Transverse colon (tissue), 4 donors: ENCODE data around the gene PCDHGA12. TPM values are rescaled to one million over a fixed set of nuclear protein-coding genes. Genes with fewer than 3 reads are reported as not detected.
A peak's percentile ranks its signal among the peaks of the same experiment; 100 is the strongest.

Experiments used
- DNase-seq: peaks from one replicate; pipeline ENCODE4 v3.0.0-alpha.2; 2019
- H3K27ac ChIP-seq, 4 donors: fragments of 200-600 bp; sonication (generic); 2 replicates each; pipeline ENCODE4 v1.5.1; 2016 to 2018; ENCODE audit warnings: inconsistent platforms in 4 of 4
- H3K27me3 ChIP-seq: fragments of 200-600 bp; sonication (generic); 2 replicates; pipeline ENCODE4 v1.5.1; 2017; ENCODE audit warnings: inconsistent platforms
- H3K36me3 ChIP-seq, 4 donors: fragments of 200-600 bp; sonication (generic); 2 replicates each; pipeline ENCODE4 v1.5.1; 2017 to 2019; ENCODE audit warnings: inconsistent platforms in 4 of 4
- H3K4me1 ChIP-seq, 4 donors: fragments of 200-600 bp; sonication (generic); 2 replicates each; pipeline ENCODE4 v1.5.1; 2017 to 2020; ENCODE audit warnings: inconsistent platforms in 4 of 4
- H3K4me3 ChIP-seq, 4 donors: fragments of 200-600 bp; sonication (generic); 1 replicate in 1 of 4; 2 replicates in 3 of 4; pipeline versions ENCODE4 v1.5.1 to v1.6.1; 2017 to 2019; ENCODE audit warnings: inconsistent platforms in 4 of 4
- H3K9me3 ChIP-seq, 2 donors: fragments of 200-600 bp; sonication (generic); 2 replicates each; pipeline ENCODE4 v1.5.1; 2017 to 2019; ENCODE audit warnings: inconsistent platforms in 2 of 2
- CTCF ChIP-seq, 5 experiments: fragments of 200-600 bp in 3 of 5; fragments of 450-650 bp in 2 of 5; sonication (generic) in 3 of 5; IDR thresholded peaks; 1 replicate in 2 of 5; 2 replicates in 3 of 5; pipeline ENCODE4 v1.5.1; 2016 to 2017; ENCODE audit warnings: antibody characterized with exemption in 5 of 5, inconsistent platforms in 3 of 5, mild to moderate bottlenecking in 2 of 5, moderate library complexity in 1 of 5
- EP300 ChIP-seq: sonication (generic); formaldehyde crosslinking; IDR thresholded peaks from one replicate; pipeline ENCODE4 v1.6.1; 2017; ENCODE audit warnings: antibody characterized with exemption, low read depth
- POLR2A ChIP-seq: fragments of 450-650 bp; IDR thresholded peaks from one replicate; pipeline ENCODE4 v1.6.1; 2016; ENCODE audit warnings: antibody characterized with exemption, mild to moderate bottlenecking, moderate library complexity
- POLR2AphosphoS5 ChIP-seq, 3 donors: sonication (generic); formaldehyde crosslinking; IDR thresholded peaks; one replicate each; pipeline ENCODE4 v1.6.1; 2016; ENCODE audit warnings: antibody characterized with exemption in 3 of 3
- WGBS, 2 donors: methylation state at CpG; one replicate each; pipeline ENCODE4 v1.1.5; 2018; ENCODE audit warnings: low coverage in 1 of 2; 5-methylcytosine and 5-hydroxymethylcytosine counted together
- in situ Hi-C, 4 donors: fragments of 200-750 bp; cut with MboI; loops; one replicate each; pipeline versions ENCODE4 v1.15.0 to v1.15.1; 2017; ENCODE audit warnings: low sequenced_read_pairs in 3 of 4, low pct_ligation_motif_present in 1 of 4, low pct_unique_long_range_greater_than_20kb in 1 of 4
- intact Hi-C: fragments of 100-400 bp; cut with DNase I; formaldehyde crosslinking; loops from one replicate; pipeline ENCODE4 v1.15.1; 2023; ENCODE audit warnings: low total_unique reads
- total RNA-seq, 4 donors: library from RNA; depleted of rRNA; stranded (reverse); fragments of >200 nt; gene quantifications; one replicate each; pipeline ENCODE4 v1.1.0, GENCODE V29; 2016

The PCDHGA12 gene
- total RNA-seq, 4 donors from 2014 or later = 1.6 to 14.2 (median 4.8) TPM

GRCh38 chr5:141409598-141410306, 20.6 kb upstream of the PCDHGA12 start:
- DNase-seq = no peak
- Histone ChIP-seq H3K36me3 (no peaks in the 10 kb centered on the region), H3K27me3 (peaks cover 23% of the 10 kb centered on the region), H3K4me1 (no peaks in the 10 kb centered on the region), H3K4me3 (no peak overlapping the region), H3K27ac (no peak overlapping the region), H3K9me3 (peaks cover 50 to 94% of the 10 kb centered on the region in 2 donors)
- WGBS, 2 donors = 42 to 66% methylated on average over 4 to 51 of the region's 64 CpGs
- no peak for TF ChIP-seq POLR2AphosphoS5 (IDR thresholded peaks at IDR 0.05)
- no peak for TF ChIP-seq POLR2A
- no peak for TF ChIP-seq EP300
- no peak for TF ChIP-seq CTCF (IDR thresholded peaks at IDR 0.05)
- intact Hi-C loops = loop anchor here (10.0 kb wide), 2 partner anchors 115 to 155 kb away; no protein-coding TSS in a partner anchor
- in situ Hi-C loops = loop anchor here in 2 of 4 donors (10.0 kb wide), 2 partner anchors 145 to 155 kb away; no protein-coding TSS in a partner anchor

GRCh38 chr5:141411575-141411974, 18.7 kb upstream of the PCDHGA12 start:
- WGBS, 2 donors = 62 to 76% methylated on average over 3 of the region's 3 CpGs
- no peaks in the 10 kb centered on the region for H3K4me1 ChIP-seq

GRCh38 chr5:141412854-141413539, 17.3 kb upstream of the PCDHGA12 start, which contains the start of gene PCDHGA10:
Gene PCDHGA10, plus strand, starts transcription at chr5:141412987. Its CDS starts 189 bp downstream, at chr5:141413176.
- Histone ChIP-seq H3K27ac (peak within 1 kb of the TSS in 1 of 4 donors; percentile 2), H3K4me3 (peak within 1 kb of the TSS in 3 of 4 donors; percentile 16 to 44 (median 18)), H3K4me1 (no peaks in the 10 kb centered on the region), H3K27me3 (peaks cover 8% of the 10 kb centered on the region), H3K9me3 (peaks cover 50 to 92% of the 10 kb centered on the region in 2 donors), H3K36me3 (no peaks in the 10 kb centered on the region)
- intact Hi-C loops = loop anchor here (10.0 kb wide), 1 partner anchor 152 kb away; no protein-coding TSS in a partner anchor
- TF ChIP-seq CTCF (IDR thresholded peaks at IDR 0.05) = peak; percentile 23 to 54 (median 41)
- no peak for TF ChIP-seq POLR2AphosphoS5 (IDR thresholded peaks at IDR 0.05)
- no peak for TF ChIP-seq EP300
- TF ChIP-seq POLR2A = no peak
- WGBS, 2 donors = 27 to 34% methylated on average over 3 to 31 of the region's 31 CpGs
- in situ Hi-C loops = loop anchor here in 1 of 4 donors (10.0 kb wide), 1 partner anchor 142 kb away; no protein-coding TSS in a partner anchor
- peak; percentile 62 for DNase-seq

More at GRCh38 chr5:141411575-141411974, 18.7 kb upstream of the PCDHGA12 start:
- H3K27me3 ChIP-seq = peaks cover 19% of the 10 kb centered on the region
- H3K36me3 ChIP-seq = no peaks in the 10 kb centered on the region
- H3K27ac ChIP-seq = no peak overlapping the region
- peaks cover 49 to 92% of the 10 kb centered on the region in 2 donors for H3K9me3 ChIP-seq
- in situ Hi-C loops (loop anchor here in 1 of 4 donors (10.0 kb wide), 1 partner anchor 143 kb away; no protein-coding TSS in a partner anchor), intact Hi-C loops (loop anchor here (10.0 kb wide), 1 partner anchor 153 kb away; no protein-coding TSS in a partner anchor)
- TF ChIP-seq CTCF (IDR thresholded peaks at IDR 0.05) (no peak), POLR2AphosphoS5 (IDR thresholded peaks at IDR 0.05) (no peak), EP300 (no peak), POLR2A (no peak)
- no peak for DNase-seq
- H3K4me3 ChIP-seq = no peak overlapping the region
